Keratinocyte (primary cell): ENCODE measurements around the gene TPRG1L. TPM values are rescaled to one million over a fixed set of nuclear protein-coding genes. Genes with fewer than 3 reads are reported as not detected.
A peak's percentile ranks its signal among the peaks of the same experiment; 100 is the strongest.

ENCODE experiments used
- DNase-seq: peaks from one replicate; pipeline ENCODE4 v3.0.0-alpha.2; 2011; ENCODE audit warnings: low read depth, missing footprints, low spot score
- FAIRE-seq: peaks from 2 replicates; lab custom pipeline; 2011; peaks lifted over from hg19 to GRCh38; lab: Jason Lieb, UNC
- H2AFZ ChIP-seq: 2 replicates; pipeline ENCODE4 v1.6.0; 2012; ENCODE audit warnings: low read length, control low read depth, inconsistent platforms; ENCODE audit not compliant: control insufficient read depth
- H3K27ac ChIP-seq: 2 replicates; pipeline ENCODE4 v1.5.1; 2011; ENCODE audit warnings: low read length; ENCODE audit not compliant: control insufficient read depth, insufficient read depth
- H3K27me3 ChIP-seq: 3 replicates; pipeline ENCODE4 v1.6.0; 2011; ENCODE audit warnings: low read length; ENCODE audit not compliant: control insufficient read depth, insufficient read depth; ENCODE audit errors: extremely low read depth
- H3K36me3 ChIP-seq, 2 experiments: 2 replicates in 1 of 2; 3 replicates in 1 of 2; pipeline ENCODE4 v1.5.1; 2011; ENCODE audit warnings: low read length in 2 of 2, mild to moderate bottlenecking in 1 of 2; ENCODE audit not compliant: control insufficient read depth in 2 of 2, insufficient read depth in 2 of 2; ENCODE audit errors: extremely low read depth in 1 of 2
- H3K4me1 ChIP-seq: 3 replicates; pipeline ENCODE4 v1.5.1; 2011; ENCODE audit warnings: low read length; ENCODE audit not compliant: control insufficient read depth, insufficient read depth; ENCODE audit errors: extremely low read depth
- H3K4me2 ChIP-seq: 3 replicates; pipeline ENCODE4 v1.6.0; 2011; ENCODE audit warnings: low read depth, low read length; ENCODE audit not compliant: control insufficient read depth, insufficient read depth; ENCODE audit errors: extremely low read depth
- H3K4me3 ChIP-seq, 3 experiments: fragments of 200-600 bp in 1 of 3; sonication (generic) in 1 of 3; 2 replicates in 2 of 3; 3 replicates in 1 of 3; pipeline ENCODE4 v1.5.1; 2011 to 2016; ENCODE audit warnings: low read length in 3 of 3, mild to moderate bottlenecking in 3 of 3, control low read depth in 2 of 3, inconsistent platforms in 1 of 3, low read depth in 1 of 3, mixed read lengths in 1 of 3, mixed run types in 1 of 3, moderate library complexity in 1 of 3; ENCODE audit not compliant: control insufficient read depth in 2 of 3, insufficient read depth in 2 of 3; ENCODE audit errors: extremely low read depth in 1 of 3
- H3K79me2 ChIP-seq: 2 replicates; pipeline ENCODE4 v1.6.0; 2012; ENCODE audit warnings: low read length; ENCODE audit not compliant: control insufficient read depth, insufficient read depth
- H3K9ac ChIP-seq: 3 replicates; pipeline ENCODE4 v1.6.0; 2011; ENCODE audit warnings: low read length; ENCODE audit not compliant: control insufficient read depth, insufficient read depth; ENCODE audit errors: extremely low read depth
- H3K9me1 ChIP-seq: 3 replicates; pipeline ENCODE4 v1.6.0; 2011; ENCODE audit warnings: low read length; ENCODE audit not compliant: control insufficient read depth, insufficient read depth; ENCODE audit errors: extremely low read depth
- H3K9me3 ChIP-seq: 2 replicates; pipeline ENCODE4 v1.5.1; 2012; ENCODE audit warnings: low read depth, low read length; ENCODE audit not compliant: control insufficient read depth
- H4K20me1 ChIP-seq: 3 replicates; pipeline ENCODE4 v1.6.0; 2011; ENCODE audit warnings: low read length; ENCODE audit not compliant: control insufficient read depth, insufficient read depth; ENCODE audit errors: extremely low read depth
- CTCF ChIP-seq, 3 experiments: IDR thresholded peaks in 1 of 3; conservative IDR thresholded peaks in 1 of 3; optimal IDR thresholded peaks in 1 of 3; 2 replicates in 2 of 3; 3 replicates in 1 of 3; pipeline versions ENCODE3 to v1.5.1; 2011; ENCODE audit warnings: low read length in 3 of 3, mild to moderate bottlenecking in 3 of 3, moderate library complexity in 2 of 3, control low read depth in 1 of 3, inconsistent platforms in 1 of 3; ENCODE audit not compliant: insufficient read depth in 2 of 3; ENCODE audit errors: extremely low read depth in 1 of 3
- EZH2 ChIP-seq: IDR thresholded peaks from one replicate; pipeline ENCODE4 v1.6.1; 2012; ENCODE audit warnings: inconsistent platforms, mild to moderate bottlenecking, low read length, moderate library complexity
- dilution Hi-C: fragments of 300-500 bp; cut with MboI; formaldehyde crosslinking; loops from one replicate; pipeline ENCODE4 v1.7.0; 2020; ENCODE audit warnings: low sequenced_read_pairs; ENCODE audit not compliant: extremely low pct_ligation_motif_present
- polyA plus RNA-seq, 5 experiments: library from polyadenylated mRNA; depleted of rRNA in 3 of 5; stranded (reverse) in 3 of 5; stranded (forward) in 1 of 5; unstranded in 1 of 5; fragments of >200 nt; gene quantifications; 1 replicate in 1 of 5; 2 replicates in 3 of 5; 3 replicates in 1 of 5; pipeline versions ENCODE4 v1.2.1 to v1.2.3, GENCODE V29; 2011 to 2012; ENCODE audit warnings: missing spikeins in 2 of 5, low read depth in 1 of 5, low replicate concordance in 1 of 5

The TPRG1L gene
- polyA plus RNA-seq, 1 donor (not counting 4 experiments of a cell fraction or from before 2014, with no cell fraction given), result 57.4 TPM

- DNase-seq, result no peak
- no peaks in the 10 kb centered on the region for H3K9me3 ChIP-seq
- no peak overlapping the region for H3K4me2 ChIP-seq
- TF ChIP-seq EZH2 (no peak), CTCF (optimal IDR thresholded peaks at IDR 0.05 in 1 of 3, IDR thresholded peaks at IDR 0.05 in 1 of 3, conservative IDR thresholded peaks at IDR 0.05 in 1 of 3; ENCODE audit: extremely low read depth in 1 of 3, insufficient read depth in 2 of 3, low read length in 3 of 3) (no peak)
- dilution Hi-C loops, result no loop called here
- no peak overlapping the region for H3K27ac ChIP-seq
- no peak for FAIRE-seq
- H3K4me3 ChIP-seq, result no peak overlapping the region
- H3K27me3 ChIP-seq, result peaks cover 4% of the 10 kb centered on the region
- H3K9me1 ChIP-seq, result no peaks in the 10 kb centered on the region
- no peak overlapping the region for H3K9ac ChIP-seq
- H3K36me3 ChIP-seq, result no peaks in the 10 kb centered on the region
- no peaks in the 10 kb centered on the region for H4K20me1 ChIP-seq
- peaks cover 9% of the 10 kb centered on the region for H3K4me1 ChIP-seq
- no peak overlapping the region for H2AFZ ChIP-seq
- no peaks in the 10 kb centered on the region for H3K79me2 ChIP-seq
Measured at GRCh38 chr1:3678361-3679097, 53.7 kb downstream of the TPRG1L start.

- H3K9me1 ChIP-seq, result no peaks in the 10 kb centered on the region
- dilution Hi-C loops, result no loop called here
- no peak overlapping the region for H2AFZ ChIP-seq
- TF ChIP-seq EZH2 (no peak), CTCF (optimal IDR thresholded peaks at IDR 0.05 in 1 of 3, IDR thresholded peaks at IDR 0.05 in 1 of 3, conservative IDR thresholded peaks at IDR 0.05 in 1 of 3; ENCODE audit: extremely low read depth in 1 of 3, insufficient read depth in 2 of 3, low read length in 3 of 3) (no peak)
- no peaks in the 10 kb centered on the region for H3K9me3 ChIP-seq
- no peak overlapping the region for H3K4me2 ChIP-seq
- no peaks in the 10 kb centered on the region for H3K36me3 ChIP-seq
- no peaks in the 10 kb centered on the region for H4K20me1 ChIP-seq
- H3K4me1 ChIP-seq, result peaks cover 12% of the 10 kb centered on the region
- peak; percentile 44 for FAIRE-seq
- no peaks in the 10 kb centered on the region for H3K79me2 ChIP-seq
- peaks cover 4% of the 10 kb centered on the region for H3K27me3 ChIP-seq
- H3K4me3 ChIP-seq, result no peak overlapping the region
- H3K9ac ChIP-seq, result no peak overlapping the region
- DNase-seq, result no peak
- H3K27ac ChIP-seq, result no peak overlapping the region
Measured at GRCh38 chr1:3679098-3679555, 54.3 kb downstream of the TPRG1L start.

Other genes with a start within 250 kb of the TPRG1L start
- gene ARHGEF16, start 170.3 kb upstream of the TPRG1L start, polyA plus RNA-seq, result 5.0 to 9.6 TPM (median 6.2 TPM) in 3 replicates
- gene MEGF6, start 13.5 kb upstream of the TPRG1L start, polyA plus RNA-seq, result 0.24 to 0.71 TPM (median 0.42 TPM) in 3 replicates
- 16.6 to 24.9 TPM (median 18.9 TPM) in 3 replicates for gene WRAP73, start 25.1 kb downstream of the TPRG1L start, polyA plus RNA-seq
- gene TP73, start 27.5 kb downstream of the TPRG1L start, polyA plus RNA-seq, result 0.10 to 0.23 TPM (median 0.14 TPM) in 3 replicates
- gene CCDC27, start 127.4 kb downstream of the TPRG1L start, polyA plus RNA-seq, result not detected in 3 replicates
- 0.79 to 1.3 TPM (median 1.0 TPM) in 3 replicates for gene SMIM1, start 147.7 kb downstream of the TPRG1L start, polyA plus RNA-seq
- gene LRRC47, start 171.5 kb downstream of the TPRG1L start, polyA plus RNA-seq, result 20.5 to 40.1 TPM (median 33.1 TPM) in 3 replicates
- gene CEP104, start 232.2 kb downstream of the TPRG1L start, polyA plus RNA-seq, result 19.6 to 42.6 TPM (median 35.7 TPM) in 3 replicates
- 3.6 to 5.2 TPM (median 4.5 TPM) in 3 replicates for gene DFFB, start 232.5 kb downstream of the TPRG1L start, polyA plus RNA-seq